ENCODE data around the gene LYRM4.
A peak's percentile ranks its signal among the peaks of the same experiment; 100 is the strongest.

LYRM4 gene

GRCh38 chr6:5167501-5167900, 93.2 kb downstream of the LYRM4 start:
- no peak for DNase-seq

- DNase-seq: no peak
Measured at GRCh38 chr6:5164092-5164491, 96.7 kb downstream of the LYRM4 start.

GRCh38 chr6:5163247-5163646, 97.5 kb downstream of the LYRM4 start:
- no peak for DNase-seq

GRCh38 chr6:5162355-5162754, 98.4 kb downstream of the LYRM4 start:
- no peak for DNase-seq

GRCh38 chr6:5160206-5160605, 100.5 kb downstream of the LYRM4 start:
- no peak for DNase-seq

- no peak for DNase-seq
Measured at GRCh38 chr6:5159162-5159561, 101.6 kb downstream of the LYRM4 start.

GRCh38 chr6:5158180-5158579, 102.6 kb downstream of the LYRM4 start:
- no peak for DNase-seq

- no peak for DNase-seq
Measured at GRCh38 chr6:5157621-5158138, 103.1 kb downstream of the LYRM4 start.

GRCh38 chr6:5156627-5157026, 104.1 kb downstream of the LYRM4 start:
- no peak for DNase-seq

GRCh38 chr6:5155906-5156305, 104.8 kb downstream of the LYRM4 start:
- DNase-seq: no peak

- DNase-seq: no peak
Measured at GRCh38 chr6:5153186-5153585, 107.6 kb downstream of the LYRM4 start.

- no peak for DNase-seq
Measured at GRCh38 chr6:5152460-5152859, 108.3 kb downstream of the LYRM4 start.

GRCh38 chr6:5151955-5152401, 108.8 kb downstream of the LYRM4 start:
- no peak for DNase-seq

GRCh38 chr6:5151360-5151954, 109.3 kb downstream of the LYRM4 start:
- no peak for DNase-seq

GRCh38 chr6:5150551-5151075, 110.1 kb downstream of the LYRM4 start:
- DNase-seq: no peak

GRCh38 chr6:5149891-5150290, 110.9 kb downstream of the LYRM4 start:
- DNase-seq: no peak

- DNase-seq: no peak
Measured at GRCh38 chr6:5149159-5149704, 111.5 kb downstream of the LYRM4 start.

GRCh38 chr6:5146398-5146797, 114.4 kb downstream of the LYRM4 start:
- no peak for DNase-seq

- peak; percentile 69 for DNase-seq
Measured at GRCh38 chr6:5143634-5144311, 117.0 kb downstream of the LYRM4 start.

GRCh38 chr6:5142915-5143314, 117.8 kb downstream of the LYRM4 start:
- DNase-seq: no peak

GRCh38 chr6:5142131-5142530, 118.6 kb downstream of the LYRM4 start:
- DNase-seq: no peak

- DNase-seq: no peak
Measured at GRCh38 chr6:5141046-5141445, 119.7 kb downstream of the LYRM4 start.

- no peak for DNase-seq
Measured at GRCh38 chr6:5139828-5140771, 120.7 kb downstream of the LYRM4 start.

Data from NCI-H146 (cell line).